Keratinocyte (primary cell): ENCODE data around the gene NPIPA5. TPM values are rescaled to one million over a fixed set of nuclear protein-coding genes. Genes with fewer than 3 reads are reported as not detected.
"Not testable (repeated sequence)": the region's sequence is repeated elsewhere in the genome, so short reads cannot be mapped to it uniquely, and the experiment has no call there.

Source experiments
- DNase-seq: peaks from one replicate; pipeline ENCODE4 v3.0.0-alpha.2; 2011; ENCODE audit warnings: low read depth, missing footprints, low spot score
- FAIRE-seq: peaks from 2 replicates; lab custom pipeline; 2011; peaks lifted over from hg19 to GRCh38; lab: Jason Lieb, UNC
- H2AFZ ChIP-seq: 2 replicates; pipeline ENCODE4 v1.6.0; 2012; ENCODE audit warnings: low read length, control low read depth, inconsistent platforms; ENCODE audit not compliant: control insufficient read depth
- H3K27ac ChIP-seq: 2 replicates; pipeline ENCODE4 v1.5.1; 2011; ENCODE audit warnings: low read length; ENCODE audit not compliant: control insufficient read depth, insufficient read depth
- H3K27me3 ChIP-seq: 3 replicates; pipeline ENCODE4 v1.6.0; 2011; ENCODE audit warnings: low read length; ENCODE audit not compliant: control insufficient read depth, insufficient read depth; ENCODE audit errors: extremely low read depth
- H3K36me3 ChIP-seq, 2 experiments: 2 replicates in 1 of 2; 3 replicates in 1 of 2; pipeline ENCODE4 v1.5.1; 2011; ENCODE audit warnings: low read length in 2 of 2, mild to moderate bottlenecking in 1 of 2; ENCODE audit not compliant: control insufficient read depth in 2 of 2, insufficient read depth in 2 of 2; ENCODE audit errors: extremely low read depth in 1 of 2
- H3K4me1 ChIP-seq: 3 replicates; pipeline ENCODE4 v1.5.1; 2011; ENCODE audit warnings: low read length; ENCODE audit not compliant: control insufficient read depth, insufficient read depth; ENCODE audit errors: extremely low read depth
- H3K4me2 ChIP-seq: 3 replicates; pipeline ENCODE4 v1.6.0; 2011; ENCODE audit warnings: low read depth, low read length; ENCODE audit not compliant: control insufficient read depth, insufficient read depth; ENCODE audit errors: extremely low read depth
- H3K4me3 ChIP-seq, 3 experiments: fragments of 200-600 bp in 1 of 3; sonication (generic) in 1 of 3; 2 replicates in 2 of 3; 3 replicates in 1 of 3; pipeline ENCODE4 v1.5.1; 2011 to 2016; ENCODE audit warnings: low read length in 3 of 3, mild to moderate bottlenecking in 3 of 3, control low read depth in 2 of 3, inconsistent platforms in 1 of 3, low read depth in 1 of 3, mixed read lengths in 1 of 3, mixed run types in 1 of 3, moderate library complexity in 1 of 3; ENCODE audit not compliant: control insufficient read depth in 2 of 3, insufficient read depth in 2 of 3; ENCODE audit errors: extremely low read depth in 1 of 3
- H3K79me2 ChIP-seq: 2 replicates; pipeline ENCODE4 v1.6.0; 2012; ENCODE audit warnings: low read length; ENCODE audit not compliant: control insufficient read depth, insufficient read depth
- H3K9ac ChIP-seq: 3 replicates; pipeline ENCODE4 v1.6.0; 2011; ENCODE audit warnings: low read length; ENCODE audit not compliant: control insufficient read depth, insufficient read depth; ENCODE audit errors: extremely low read depth
- H3K9me1 ChIP-seq: 3 replicates; pipeline ENCODE4 v1.6.0; 2011; ENCODE audit warnings: low read length; ENCODE audit not compliant: control insufficient read depth, insufficient read depth; ENCODE audit errors: extremely low read depth
- H3K9me3 ChIP-seq: 2 replicates; pipeline ENCODE4 v1.5.1; 2012; ENCODE audit warnings: low read depth, low read length; ENCODE audit not compliant: control insufficient read depth
- H4K20me1 ChIP-seq: 3 replicates; pipeline ENCODE4 v1.6.0; 2011; ENCODE audit warnings: low read length; ENCODE audit not compliant: control insufficient read depth, insufficient read depth; ENCODE audit errors: extremely low read depth
- EZH2 ChIP-seq: IDR thresholded peaks from one replicate; pipeline ENCODE4 v1.6.1; 2012; ENCODE audit warnings: inconsistent platforms, mild to moderate bottlenecking, low read length, moderate library complexity
- dilution Hi-C: fragments of 300-500 bp; cut with MboI; formaldehyde crosslinking; loops from one replicate; pipeline ENCODE4 v1.7.0; 2020; ENCODE audit warnings: low sequenced_read_pairs; ENCODE audit not compliant: extremely low pct_ligation_motif_present
- polyA plus RNA-seq, 5 experiments: library from polyadenylated mRNA; depleted of rRNA in 3 of 5; stranded (reverse) in 3 of 5; stranded (forward) in 1 of 5; unstranded in 1 of 5; fragments of >200 nt; gene quantifications; 1 replicate in 1 of 5; 2 replicates in 3 of 5; 3 replicates in 1 of 5; pipeline versions ENCODE4 v1.2.1 to v1.2.3, GENCODE V29; 2011 to 2012; ENCODE audit warnings: missing spikeins in 2 of 5, low read depth in 1 of 5, low replicate concordance in 1 of 5
- TF ChIP-seq, protein P1 (sequence below), 3 experiments: IDR thresholded peaks in 1 of 3; conservative IDR thresholded peaks in 1 of 3; optimal IDR thresholded peaks in 1 of 3; 2 replicates in 2 of 3; 3 replicates in 1 of 3; pipeline versions ENCODE3 to v1.5.1; 2011; ENCODE audit warnings: low read length in 3 of 3, mild to moderate bottlenecking in 3 of 3, moderate library complexity in 2 of 3, control low read depth in 1 of 3, inconsistent platforms in 1 of 3; ENCODE audit not compliant: insufficient read depth in 2 of 3; ENCODE audit errors: extremely low read depth in 1 of 3

Gene NPIPA5
- polyA plus RNA-seq, 1 donor (not counting 4 experiments of a cell fraction or from before 2014, with no cell fraction given) = 9.4 TPM

DNA sequence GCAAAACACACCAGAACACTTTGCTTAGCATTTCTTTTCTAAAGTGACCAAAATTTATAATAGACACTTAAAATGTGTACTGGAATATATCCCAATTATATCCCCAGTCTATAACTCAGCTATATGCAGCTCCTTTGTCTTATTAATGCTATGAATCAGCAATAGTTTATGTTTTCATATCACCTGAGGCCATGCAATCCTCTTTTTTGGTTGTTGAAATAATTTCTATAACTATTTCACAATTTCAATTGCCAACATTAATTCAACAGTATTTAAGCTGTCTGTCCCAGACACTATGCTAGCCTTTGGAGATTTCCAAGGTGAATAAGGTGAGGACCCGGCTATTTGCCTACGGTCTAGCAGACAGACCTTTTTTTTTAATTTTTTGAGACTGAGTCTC is 39.1 kb upstream of the NPIPA5 start:
- DNase-seq (no peak), FAIRE-seq (no peak)
- H3K4me3 ChIP-seq = no peak overlapping the region
- no peak overlapping the region for H2AFZ ChIP-seq
- H3K27ac ChIP-seq = no peak overlapping the region
- H3K4me1 ChIP-seq = peaks cover 15% of the 10 kb centered on the region
- H4K20me1 ChIP-seq = no peaks in the 10 kb centered on the region
- no peaks in the 10 kb centered on the region for H3K27me3 ChIP-seq
- no peaks in the 10 kb centered on the region for H3K36me3 ChIP-seq
- no peaks in the 10 kb centered on the region for H3K79me2 ChIP-seq
- H3K9me3 ChIP-seq = no peaks in the 10 kb centered on the region
- H3K9ac ChIP-seq = no peak overlapping the region
- dilution Hi-C loops = no loop called here
- no peaks in the 10 kb centered on the region for H3K9me1 ChIP-seq
- no peak overlapping the region for H3K4me2 ChIP-seq
- TF ChIP-seq, protein P1, sequence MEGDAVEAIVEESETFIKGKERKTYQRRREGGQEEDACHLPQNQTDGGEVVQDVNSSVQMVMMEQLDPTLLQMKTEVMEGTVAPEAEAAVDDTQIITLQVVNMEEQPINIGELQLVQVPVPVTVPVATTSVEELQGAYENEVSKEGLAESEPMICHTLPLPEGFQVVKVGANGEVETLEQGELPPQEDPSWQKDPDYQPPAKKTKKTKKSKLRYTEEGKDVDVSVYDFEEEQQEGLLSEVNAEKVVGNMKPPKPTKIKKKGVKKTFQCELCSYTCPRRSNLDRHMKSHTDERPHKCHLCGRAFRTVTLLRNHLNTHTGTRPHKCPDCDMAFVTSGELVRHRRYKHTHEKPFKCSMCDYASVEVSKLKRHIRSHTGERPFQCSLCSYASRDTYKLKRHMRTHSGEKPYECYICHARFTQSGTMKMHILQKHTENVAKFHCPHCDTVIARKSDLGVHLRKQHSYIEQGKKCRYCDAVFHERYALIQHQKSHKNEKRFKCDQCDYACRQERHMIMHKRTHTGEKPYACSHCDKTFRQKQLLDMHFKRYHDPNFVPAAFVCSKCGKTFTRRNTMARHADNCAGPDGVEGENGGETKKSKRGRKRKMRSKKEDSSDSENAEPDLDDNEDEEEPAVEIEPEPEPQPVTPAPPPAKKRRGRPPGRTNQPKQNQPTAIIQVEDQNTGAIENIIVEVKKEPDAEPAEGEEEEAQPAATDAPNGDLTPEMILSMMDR (optimal IDR thresholded peaks at IDR 0.05 in 1 of 3, IDR thresholded peaks at IDR 0.05 in 1 of 3, conservative IDR thresholded peaks at IDR 0.05 in 1 of 3; ENCODE audit: extremely low read depth in 1 of 3, insufficient read depth in 2 of 3, low read length in 3 of 3) = no peak
- no peak for TF ChIP-seq EZH2

DNA sequence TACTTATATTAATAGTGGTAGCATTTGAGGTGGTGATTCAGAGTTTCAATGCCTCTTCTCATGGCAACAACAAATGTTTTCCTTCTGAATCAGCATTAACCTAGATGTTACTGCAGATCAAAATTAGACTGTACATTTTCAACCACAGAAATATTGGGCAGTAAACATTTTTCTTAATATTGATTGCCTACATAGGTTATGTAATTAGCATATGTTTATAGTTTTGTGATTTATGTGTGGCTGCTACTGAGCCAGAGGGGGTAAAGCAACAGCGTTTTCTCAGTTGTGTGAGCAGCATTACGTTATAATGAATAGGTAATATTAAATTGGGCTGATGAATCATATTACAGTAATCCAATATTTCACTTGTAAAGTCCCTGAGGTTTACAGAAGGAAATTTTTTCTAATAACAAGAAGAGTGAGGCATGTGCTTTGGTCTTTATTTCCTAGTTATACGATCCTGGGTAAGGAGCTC is 37.5 kb upstream of the NPIPA5 start:
- DNase-seq = no peak
- Histone ChIP-seq H3K27me3 (no peaks in the 10 kb centered on the region), H3K9ac (no peak overlapping the region), H3K27ac (peak overlapping the region; percentile 71), H3K4me1 (peaks cover 15% of the 10 kb centered on the region), H3K9me1 (no peaks in the 10 kb centered on the region), H4K20me1 (no peaks in the 10 kb centered on the region), H2AFZ (peak overlapping the region; percentile 37), H3K4me3 (no peak overlapping the region), H3K79me2 (no peaks in the 10 kb centered on the region), H3K4me2 (peak overlapping the region; percentile 62), H3K36me3 (no peaks in the 10 kb centered on the region), H3K9me3 (no peaks in the 10 kb centered on the region)
- dilution Hi-C loops = no loop called here
- FAIRE-seq = peak; percentile 46
- TF ChIP-seq EZH2 = no peak
- TF ChIP-seq, protein P1 (optimal IDR thresholded peaks at IDR 0.05 in 1 of 3, IDR thresholded peaks at IDR 0.05 in 1 of 3, conservative IDR thresholded peaks at IDR 0.05 in 1 of 3; ENCODE audit: extremely low read depth in 1 of 3, insufficient read depth in 2 of 3, low read length in 3 of 3) = no peak

DNA sequence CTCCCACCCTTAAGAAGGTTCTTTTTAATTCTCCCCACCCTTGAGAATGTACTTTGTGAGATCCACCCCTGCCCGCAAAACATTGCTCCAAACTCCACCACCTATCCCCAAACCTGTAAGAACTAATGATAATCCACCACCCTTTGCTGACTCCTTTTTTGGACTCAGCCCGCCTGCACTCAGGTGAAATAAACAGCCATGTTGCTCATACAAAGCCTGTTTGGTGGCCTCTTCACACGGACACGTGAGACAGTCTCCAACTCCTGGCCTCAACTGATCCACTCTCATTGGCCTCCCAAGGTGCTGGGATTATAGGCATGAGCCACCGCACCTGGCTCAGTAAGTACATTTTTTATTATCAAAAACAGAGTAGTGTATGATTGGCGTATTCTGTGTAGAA is 31.4 kb upstream of the NPIPA5 start:
- H3K9me1 ChIP-seq, H3K4me1 ChIP-seq, H3K9ac ChIP-seq, dilution Hi-C loops, H3K9me3 ChIP-seq, H3K27ac ChIP-seq, H3K4me2 ChIP-seq, H4K20me1 ChIP-seq, H3K79me2 ChIP-seq, H3K27me3 ChIP-seq, FAIRE-seq, H2AFZ ChIP-seq, H3K4me3 ChIP-seq, DNase-seq, H3K36me3 ChIP-seq: not testable (repeated sequence)

DNA sequence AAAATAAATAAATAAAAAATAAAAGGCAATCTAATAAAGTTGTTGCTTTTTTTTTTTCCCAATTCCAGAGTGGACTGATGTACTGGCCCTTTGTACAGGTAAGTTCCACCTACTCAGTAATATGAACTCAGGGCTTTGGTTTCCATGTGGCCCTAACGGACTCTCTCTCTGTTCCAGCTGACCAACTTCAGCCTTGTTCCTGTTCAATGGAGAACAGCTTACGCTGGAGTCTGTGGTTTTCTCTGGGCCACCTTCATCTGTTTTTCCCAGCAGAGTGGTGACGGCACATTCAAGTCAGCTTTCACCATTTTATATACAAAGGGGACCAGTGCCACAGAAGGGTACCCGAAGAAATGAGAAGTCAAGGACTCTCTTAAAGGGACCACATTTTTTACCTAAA is 29.7 kb upstream of the NPIPA5 start:
- DNase-seq, dilution Hi-C loops: not testable (repeated sequence)

More for the DNA sequence above, 29.7 kb upstream of the NPIPA5 start:
- FAIRE-seq, H3K27me3 ChIP-seq, H3K27ac ChIP-seq, H3K79me2 ChIP-seq, H3K4me2 ChIP-seq, H3K4me1 ChIP-seq, H3K4me3 ChIP-seq, H3K9me1 ChIP-seq, H3K9me3 ChIP-seq, H3K36me3 ChIP-seq, H4K20me1 ChIP-seq, H2AFZ ChIP-seq, H3K9ac ChIP-seq: not testable (repeated sequence)
